HepG2 (cell line): ENCODE results near the gene ACSM2B. TPM values are rescaled to one million over a fixed set of nuclear protein-coding genes. Genes with fewer than 3 reads are reported as not detected.
"Not testable (repeated sequence)": the region's sequence is repeated elsewhere in the genome, so short reads cannot be mapped to it uniquely, and the experiment has no call there.

Experiments used
- ATAC-seq: fragments of 200-7000 bp; cut with Tn5 transposase; 3 replicates; pipeline ENCODE4 v1.9.1; 2020; ENCODE audit warnings: mild to moderate bottlenecking, moderate library complexity
- BruUV-seq: library from RNA; stranded (reverse); fragments of 400-500 nt; replicated peaks from 2 replicates; lab custom pipeline; 2021; lab: Mats Ljungman, UMichigan
- CTCF ChIA-PET: fragments of 300-600 bp; formaldehyde crosslinking; extraction: SDS; loops from one replicate; lab custom pipeline; 2021; ENCODE audit warnings: low total read pairs, inconsistent platforms, low intra/inter-chr PET ratio; lab: Yijun Ruan, JAX
- POLR2A ChIA-PET: fragments of 350-600 bp; sonication (Branson Sonifier 250); formaldehyde crosslinking; loops from one replicate; lab custom pipeline; 2020; ENCODE audit warnings: antibody characterized with exemption, inconsistent platforms; lab: Yijun Ruan, JAX
- DNase-seq: peaks from one replicate; pipeline ENCODE4 v3.0.0-alpha.2; 2015; ENCODE audit warnings: low spot score
- FAIRE-seq: peaks from 3 replicates; lab custom pipeline; 2011; peaks lifted over from hg19 to GRCh38; lab: Jason Lieb, UNC
- H2AFZ ChIP-seq: one replicate; pipeline ENCODE4 v1.6.1; 2011; ENCODE audit warnings: low read length, inconsistent platforms
- H3K27ac ChIP-seq: fragments of 300-600 bp; 3 replicates; pipeline ENCODE4 v1.8.0; 2011; ENCODE audit warnings: mixed run types, mild to moderate bottlenecking, mixed read lengths, low read length, inconsistent platforms; ENCODE audit not compliant: insufficient read depth; ENCODE audit errors: extremely low read length
- H3K27me3 ChIP-seq, 2 experiments: fragments of 200-600 bp in 1 of 2; 2 replicates in 1 of 2; 3 replicates in 1 of 2; pipeline versions ENCODE4 v1.6.0 to v1.8.0; 2011; ENCODE audit warnings: low read length in 2 of 2, mild to moderate bottlenecking in 2 of 2, moderate library complexity in 2 of 2, inconsistent platforms in 1 of 2; ENCODE audit not compliant: insufficient read depth in 2 of 2, control insufficient read depth in 1 of 2
- H3K36me3 ChIP-seq, 2 experiments: fragments of 200-600 bp in 1 of 2; replicated peaks in 1 of 2; 2 replicates in 1 of 2; 3 replicates in 1 of 2; pipeline versions ENCODE4 v1.5.1 to v1.8.0; 2011; ENCODE audit warnings: low read length in 2 of 2, inconsistent platforms in 1 of 2; ENCODE audit not compliant: insufficient read depth in 2 of 2, control insufficient read depth in 1 of 2
- H3K4me1 ChIP-seq: 2 replicates; pipeline ENCODE4 v1.5.1; 2012; ENCODE audit warnings: low read length, inconsistent platforms; ENCODE audit not compliant: insufficient read depth
- H3K4me2 ChIP-seq: 2 replicates; pipeline ENCODE4 v1.6.0; 2011; ENCODE audit warnings: low read depth, low read length, inconsistent platforms
- H3K4me3 ChIP-seq, 3 experiments: fragments of 200-600 bp in 1 of 3; sonication (generic), shearing (Covaris generic) in 1 of 3; replicated peaks in 1 of 3; 2 replicates each; pipeline ENCODE4 v1.5.1; 2011 to 2016; ENCODE audit warnings: low read length in 3 of 3, inconsistent platforms in 2 of 3, low read depth in 2 of 3, mild to moderate bottlenecking in 2 of 3, control low read depth in 1 of 3, mixed read lengths in 1 of 3; ENCODE audit not compliant: insufficient read depth in 1 of 3
- H3K79me2 ChIP-seq: one replicate; pipeline ENCODE4 v1.6.1; 2011; ENCODE audit warnings: low read length, inconsistent platforms; ENCODE audit not compliant: insufficient read depth
- H3K9ac ChIP-seq: 2 replicates; pipeline ENCODE4 v1.6.0; 2011; ENCODE audit warnings: mild to moderate bottlenecking, low read depth, low read length, inconsistent platforms; ENCODE audit not compliant: insufficient read depth
- H3K9me3 ChIP-seq: 2 replicates; pipeline ENCODE4 v1.5.1; 2012; ENCODE audit warnings: mild to moderate bottlenecking, low read length
- H4K20me1 ChIP-seq: 2 replicates; pipeline ENCODE4 v1.6.0; 2011; ENCODE audit warnings: inconsistent platforms, mild to moderate bottlenecking, low read length, moderate library complexity; ENCODE audit not compliant: insufficient read depth
- FOXO4 ChIP-seq: sonication (generic); formaldehyde crosslinking; conservative IDR thresholded peaks from 2 replicates; pipeline ENCODE4 v1.8.1; 2023; ENCODE audit warnings: missing genetic modification reagents
- ZNF550 ChIP-seq: sonication (generic); formaldehyde crosslinking; IDR thresholded peaks from 2 replicates; pipeline ENCODE4 v1.4.0; 2020; ENCODE audit warnings: mild to moderate bottlenecking, missing genetic modification reagents, borderline replicate concordance
- ZNF567 ChIP-seq: sonication (generic); formaldehyde crosslinking; IDR thresholded peaks from 2 replicates; pipeline ENCODE4 v1.8.1; 2023; ENCODE audit warnings: mild to moderate bottlenecking, missing genetic modification reagents, borderline replicate concordance
- ZNF605 ChIP-seq: sonication (generic); formaldehyde crosslinking; IDR thresholded peaks from 2 replicates; pipeline ENCODE4 v1.8.0; 2022; ENCODE audit warnings: mild to moderate bottlenecking, missing genetic modification reagents
- ZNF816 ChIP-seq: sonication (generic); formaldehyde crosslinking; IDR thresholded peaks from 2 replicates; pipeline ENCODE4 v1.8.0; 2022; ENCODE audit warnings: missing genetic modification reagents, mild to moderate bottlenecking, borderline replicate concordance
- WGBS: methylation state at CpG from one replicate; pipeline ENCODE4 v1.1.6; 2017; ENCODE audit warnings: low lambda C conversion rate; 5-methylcytosine and 5-hydroxymethylcytosine counted together
- in situ Hi-C: cut with HindIII; loops from 2 replicates; pipeline ENCODE4 v1.10.0; 2017; ENCODE audit warnings: low pct_unique_long_range_greater_than_20kb; ENCODE audit not compliant: extremely low pct_ligation_motif_present
- intact Hi-C: fragments of 100-400 bp; cut with micrococcal nuclease; formaldehyde crosslinking; loops from one replicate; pipeline ENCODE4 v1.10.0; 2022; ENCODE audit not compliant: unreplicated experiment
- polyA plus RNA-seq, 8 experiments: library from polyadenylated mRNA; depleted of rRNA in 3 of 8; stranded (reverse) in 7 of 8; unstranded in 1 of 8; fragments of >200 nt; fragmentation: Illumina TruSeq in 4 of 8; extraction: Trizol in 4 of 8; gene quantifications; 2 replicates each; pipeline versions ENCODE4 v1.2.1 to v1.2.3, GENCODE V29; 2011 to 2016; ENCODE audit warnings: low read depth in 4 of 8, missing spikeins in 1 of 8, mixed read lengths in 1 of 8; ENCODE audit not compliant: insufficient read depth in 1 of 8
- total RNA-seq, 5 experiments: library from RNA; depleted of rRNA; stranded (reverse); fragments of >200 nt; fragmentation: Illumina TruSeq; extraction: Trizol; gene quantifications; 2 replicates each; pipeline ENCODE4 v1.2.3, GENCODE V29; 2016; ENCODE audit warnings: low read depth in 1 of 5
- TF ChIP-seq, protein P1 (sequence below): sonication (generic); formaldehyde crosslinking; IDR thresholded peaks from 2 replicates; pipeline ENCODE4 v1.5.1; 2020; ENCODE audit warnings: mild to moderate bottlenecking, moderate library complexity, missing genetic modification reagents

The ACSM2B gene
- total and polyA plus RNA-seq, 2 of the 13 experiments (the other 11 are each of a cell fraction or from before 2014, with no cell fraction given) = 22.9 to 34.0 TPM

DNA sequence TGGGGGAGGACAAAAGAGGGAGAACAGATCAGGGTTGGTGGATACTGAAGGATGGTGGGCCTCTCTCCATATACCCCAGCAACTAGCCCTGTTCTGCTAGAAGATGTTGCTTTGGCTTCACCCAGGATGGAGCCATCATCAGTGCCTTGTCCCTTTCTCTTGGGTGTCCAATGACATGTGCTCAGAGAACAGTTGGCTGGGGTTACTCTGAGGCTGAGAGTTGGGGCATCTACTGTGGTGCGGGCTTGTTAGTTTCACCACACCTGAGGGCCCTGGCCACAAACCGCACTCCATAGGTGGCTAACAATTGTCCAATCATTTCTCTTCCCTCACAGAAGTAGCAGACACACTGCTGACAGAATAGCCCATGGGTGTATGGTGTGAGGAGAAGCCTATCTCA is 18.9 kb upstream of the ACSM2B start:
- BruUV-seq, H3K9me3 ChIP-seq, H3K36me3 ChIP-seq: not testable (repeated sequence)
- H3K4me1 ChIP-seq = peaks cover 75% of the 10 kb centered on the region
- TF ChIP-seq ZNF605 (CRISPR knock-in tag) (0 out of 2 replicates have a peak, but pooled peaks have one; percentile 28), ZNF816 (0 out of 2 replicates have a peak, but pooled peaks have one; percentile 59), ZNF550 (0 out of 2 replicates have a peak, but pooled peaks have one; percentile 30), ZNF567 (CRISPR knock-in tag) (0 out of 2 replicates have a peak, but pooled peaks have one; percentile 61), FOXO4 (0 out of 2 replicates have a peak, but pooled peaks have one; percentile 52)
- TF ChIP-seq, protein P1, sequence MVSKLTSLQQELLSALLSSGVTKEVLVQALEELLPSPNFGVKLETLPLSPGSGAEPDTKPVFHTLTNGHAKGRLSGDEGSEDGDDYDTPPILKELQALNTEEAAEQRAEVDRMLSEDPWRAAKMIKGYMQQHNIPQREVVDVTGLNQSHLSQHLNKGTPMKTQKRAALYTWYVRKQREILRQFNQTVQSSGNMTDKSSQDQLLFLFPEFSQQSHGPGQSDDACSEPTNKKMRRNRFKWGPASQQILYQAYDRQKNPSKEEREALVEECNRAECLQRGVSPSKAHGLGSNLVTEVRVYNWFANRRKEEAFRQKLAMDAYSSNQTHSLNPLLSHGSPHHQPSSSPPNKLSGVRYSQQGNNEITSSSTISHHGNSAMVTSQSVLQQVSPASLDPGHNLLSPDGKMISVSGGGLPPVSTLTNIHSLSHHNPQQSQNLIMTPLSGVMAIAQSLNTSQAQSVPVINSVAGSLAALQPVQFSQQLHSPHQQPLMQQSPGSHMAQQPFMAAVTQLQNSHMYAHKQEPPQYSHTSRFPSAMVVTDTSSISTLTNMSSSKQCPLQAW (CRISPR knock-in tag) = peak; percentile 16; the same call in 1 of the 2 replicates
- TF ChIP-seq, all 625 proteins: peak for 6; not testable (repeated sequence) for 619
- in situ Hi-C loops, ATAC-seq, H3K4me3 ChIP-seq, POLR2A ChIA-PET, H3K4me2 ChIP-seq, H4K20me1 ChIP-seq, DNase-seq, H3K9ac ChIP-seq, H3K79me2 ChIP-seq, H2AFZ ChIP-seq, FAIRE-seq, CTCF ChIA-PET, H3K27me3 ChIP-seq: not testable (repeated sequence)
- peak overlapping the region; percentile 85 for H3K27ac ChIP-seq
- 92% methylated on average over 2 of the region's 2 CpGs for WGBS
- intact Hi-C loops = loop anchor here (5.0 kb wide), 1 partner anchor 82 kb away; no protein-coding TSS in a partner anchor
